CD4-positive, alpha-beta T cell treated with Interleukin-1 beta for 1 hour (primary cell): ENCODE measurements around the gene ADNP.
"Not testable (repeated sequence)": the region's sequence is repeated elsewhere in the genome, so short reads cannot be mapped to it uniquely, and the experiment has no call there.

Source experiments
- DNase-seq, 2 donors: peaks; one replicate each; pipeline ENCODE4 v3.0.0-alpha.2; 2020 to 2022

ADNP gene

DNA sequence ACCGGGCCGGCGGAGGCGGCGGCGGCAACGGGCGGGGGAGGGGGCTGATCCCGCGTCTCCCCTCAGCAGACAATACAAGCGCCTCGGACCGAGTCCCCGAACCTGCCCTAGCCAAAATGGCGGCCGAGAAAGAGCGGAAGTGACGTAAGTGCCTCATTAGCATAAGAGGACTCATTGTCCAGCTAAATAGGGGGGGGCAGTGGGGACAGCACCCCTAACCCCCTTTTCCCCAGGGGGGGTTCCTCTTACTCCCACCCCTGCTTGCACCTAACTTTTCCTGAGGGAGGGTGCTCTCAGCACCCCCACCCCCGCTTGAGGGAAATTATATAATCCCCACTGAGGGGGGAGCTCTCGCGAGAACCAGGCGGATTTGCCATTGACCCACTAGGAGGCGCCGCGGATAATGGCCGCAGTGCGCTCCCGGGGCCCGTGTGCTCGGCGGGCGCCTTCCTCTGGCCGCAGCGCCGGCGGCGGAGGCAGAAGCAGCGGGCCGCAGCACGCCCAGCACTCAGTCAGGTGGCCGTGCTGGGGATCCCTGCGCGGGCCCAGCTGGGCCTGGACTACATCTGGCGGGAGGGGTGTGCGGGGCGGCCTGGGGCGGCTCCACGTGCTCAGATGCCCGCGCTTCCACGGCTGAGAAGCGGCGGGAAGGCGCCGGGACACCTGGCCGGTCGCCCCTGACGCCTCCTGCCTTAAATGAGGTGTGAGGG lies at the start of gene ADNP:
TSS of gene ADNP (minus strand) at position 132 of the 710 bp plus-strand sequence. CDS start 27,441 bp downstream, outside the sequence.
- DNase-seq: peak; percentile 92

DNA sequence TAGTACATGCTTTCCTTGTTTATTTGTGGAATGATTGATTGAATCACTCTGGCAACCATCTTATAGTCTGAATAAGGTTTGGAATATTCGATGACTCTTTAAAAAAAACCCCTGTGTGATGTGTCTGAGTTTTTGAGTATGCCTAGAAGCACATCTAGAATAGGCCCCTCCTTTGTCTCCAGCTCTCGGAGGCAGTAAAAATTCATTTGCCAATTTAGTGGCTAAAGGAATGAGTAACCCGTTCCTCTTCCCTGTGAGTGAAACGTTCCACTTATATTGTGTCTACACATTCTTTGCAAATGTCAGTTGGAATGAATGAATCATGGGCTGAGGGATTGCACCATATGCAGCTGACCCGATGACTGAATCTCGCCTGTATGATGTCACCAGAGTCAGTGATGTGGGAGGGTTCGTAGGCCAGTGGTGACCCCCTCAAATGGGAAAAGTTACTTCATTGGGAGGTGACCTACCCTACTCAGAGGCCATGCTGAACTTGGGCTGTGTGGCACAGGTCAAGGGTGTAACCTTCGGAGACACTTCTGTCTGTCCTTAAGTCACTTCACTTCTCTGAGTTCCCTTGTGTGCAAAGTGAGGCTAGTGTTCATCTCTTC lies 48.9 kb upstream of the ADNP start:
- peak in 1 of 2 donors; percentile 27 for DNase-seq

DNA sequence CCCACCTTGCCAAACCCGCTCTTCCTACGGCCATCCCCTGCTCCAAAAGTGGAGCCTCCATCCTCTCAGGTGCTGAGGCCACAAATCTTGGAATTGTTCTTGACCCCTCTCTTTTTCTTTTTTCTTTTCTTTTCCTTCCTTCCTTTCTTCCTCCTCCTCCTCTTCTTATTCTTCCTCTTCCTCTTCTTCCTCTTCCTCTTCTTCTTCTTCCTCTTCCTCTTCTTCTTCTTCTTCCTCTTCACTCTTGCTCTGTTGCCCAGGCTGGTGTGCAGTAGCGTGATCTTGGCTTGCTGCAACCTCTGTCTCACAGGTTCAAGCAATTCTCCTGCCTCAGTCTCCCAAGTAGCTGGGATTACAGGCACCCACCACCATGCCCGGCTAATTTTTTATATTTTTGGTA lies 47.3 kb upstream of the ADNP start:
- DNase-seq: not testable (repeated sequence)

DNA sequence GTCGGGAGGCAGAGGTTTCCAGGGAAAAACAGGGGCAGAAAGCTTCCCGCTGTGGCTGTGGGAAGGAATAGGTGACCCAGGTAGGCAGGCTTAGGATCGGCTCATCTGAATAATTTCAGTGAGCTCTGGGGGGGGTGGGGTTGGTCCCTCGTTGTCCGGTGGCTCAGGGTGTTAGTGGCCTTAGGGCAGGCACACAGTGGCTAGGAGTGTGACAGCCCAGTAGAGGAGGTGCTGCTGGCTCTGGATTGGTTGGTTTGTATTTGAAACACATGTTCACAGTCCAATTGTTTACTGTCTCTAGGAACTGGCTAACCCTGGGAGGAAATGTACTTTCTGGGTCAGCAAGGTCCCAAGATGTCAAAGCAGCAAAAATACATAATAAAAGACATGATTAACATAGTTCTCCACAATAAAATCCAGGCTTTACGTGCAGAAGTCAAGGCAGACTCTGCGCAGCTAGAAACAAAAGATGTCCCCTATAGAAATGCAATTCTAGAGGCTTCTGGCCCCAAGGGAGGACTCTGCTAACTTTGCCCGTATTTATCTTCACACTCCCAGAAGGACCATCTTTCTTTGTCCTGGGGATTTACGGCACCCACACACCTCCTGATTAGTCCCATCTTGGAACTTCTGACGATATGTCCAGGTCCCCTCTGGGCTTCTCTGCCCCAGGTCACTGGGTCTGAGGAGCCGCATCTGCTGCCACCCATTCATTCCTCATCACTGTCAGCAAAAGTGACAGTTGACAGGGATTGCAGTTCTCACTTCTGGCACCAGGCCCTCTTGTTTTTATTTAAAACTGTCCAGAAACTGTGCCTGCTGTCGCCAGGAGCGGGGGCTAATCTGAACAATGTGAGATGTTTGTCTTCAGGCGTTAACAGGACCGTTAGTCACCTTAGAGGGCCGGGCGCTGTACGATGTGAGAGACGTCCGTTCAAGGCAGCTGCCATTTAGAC lies 46.1 kb upstream of the ADNP start:
- DNase-seq: no peak

DNA sequence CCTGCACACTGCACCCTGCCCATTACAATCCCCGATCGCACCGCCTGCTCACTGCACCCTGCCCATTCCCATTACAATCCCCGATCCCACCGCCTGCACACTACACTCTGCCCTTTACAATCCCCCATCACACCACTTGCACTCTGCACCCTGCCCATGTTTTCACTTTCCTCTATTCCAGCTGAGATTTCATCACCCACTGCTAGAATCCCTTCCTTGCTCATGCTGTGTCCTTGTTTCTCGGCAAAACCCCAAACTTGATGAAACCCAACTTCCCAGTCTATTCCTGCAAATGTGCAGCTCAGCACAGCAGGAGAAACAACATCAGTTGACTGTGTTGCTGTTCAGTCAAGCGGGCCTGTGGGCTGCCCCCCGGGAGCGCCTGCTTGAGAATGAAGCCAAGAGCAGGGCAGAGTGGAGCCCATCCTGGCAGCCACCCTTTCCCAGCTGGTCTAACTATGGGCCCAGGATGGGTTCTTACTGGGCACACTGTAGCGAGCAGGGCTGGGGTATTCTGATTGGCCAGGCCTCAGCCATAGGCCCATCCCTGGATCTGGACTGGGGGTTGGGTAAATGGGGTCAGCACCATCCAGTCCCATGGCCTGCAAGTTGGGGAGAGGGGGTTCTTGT lies 44.6 kb upstream of the ADNP start:
- no peak for DNase-seq

DNA sequence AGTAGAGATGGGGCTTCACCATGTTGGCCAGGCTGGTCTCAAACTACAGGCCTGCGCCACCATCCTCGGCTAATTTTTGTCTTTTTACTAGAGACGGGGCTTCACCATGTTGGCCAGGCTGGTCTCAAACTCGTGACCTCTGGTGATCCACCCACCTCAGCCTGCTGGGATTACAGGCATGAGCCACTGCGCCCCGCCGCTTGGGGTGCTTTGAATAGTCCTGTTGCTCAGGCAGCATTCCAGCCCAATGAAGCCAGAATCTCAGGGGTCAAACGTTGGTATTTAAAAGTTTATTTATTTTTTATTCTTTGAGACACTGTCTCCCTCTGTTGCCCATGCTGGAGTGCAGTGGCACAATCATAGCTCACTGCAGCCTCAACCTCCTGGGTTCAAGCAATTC lies 38.7 kb upstream of the ADNP start:
- DNase-seq: no peak

DNA sequence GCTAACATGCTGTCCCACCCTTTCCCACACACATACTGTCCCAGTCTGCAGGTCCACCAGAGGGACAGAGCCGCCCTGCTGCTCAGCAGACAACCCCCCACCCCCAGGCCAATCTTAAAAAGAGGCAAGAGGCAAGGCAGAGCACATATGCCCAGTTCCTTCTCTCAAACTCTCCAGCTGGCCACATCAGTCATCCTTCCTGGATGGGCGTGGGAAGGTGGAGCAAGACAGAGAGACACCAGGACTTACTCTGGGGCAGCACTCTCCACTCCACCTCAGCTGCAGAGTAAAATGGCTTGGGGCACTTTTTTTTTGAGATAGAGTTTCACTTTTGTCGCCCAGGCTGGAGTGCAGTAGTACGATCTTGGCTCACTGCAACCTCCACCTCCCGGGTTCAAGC lies 38.2 kb upstream of the ADNP start:
- DNase-seq: no peak

DNA sequence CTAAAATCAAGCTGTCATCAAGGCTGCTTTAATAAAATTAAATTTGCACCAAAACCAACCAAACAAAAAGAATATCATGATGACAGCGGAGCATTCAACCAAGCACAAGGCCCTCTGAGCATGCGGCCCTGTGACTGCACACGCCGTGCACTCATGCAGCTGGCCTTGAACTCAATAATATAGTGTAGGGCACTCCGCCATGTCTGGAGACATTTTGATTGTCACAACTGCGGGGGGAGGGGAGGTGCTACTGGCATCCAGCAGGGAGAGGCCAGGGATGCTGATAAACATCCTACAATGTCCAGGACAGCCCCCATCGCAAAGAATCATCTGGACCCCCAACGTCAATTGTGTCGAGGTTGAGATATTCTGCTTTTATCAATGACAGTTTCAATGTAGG lies 37.1 kb upstream of the ADNP start:
- DNase-seq: no peak

DNA sequence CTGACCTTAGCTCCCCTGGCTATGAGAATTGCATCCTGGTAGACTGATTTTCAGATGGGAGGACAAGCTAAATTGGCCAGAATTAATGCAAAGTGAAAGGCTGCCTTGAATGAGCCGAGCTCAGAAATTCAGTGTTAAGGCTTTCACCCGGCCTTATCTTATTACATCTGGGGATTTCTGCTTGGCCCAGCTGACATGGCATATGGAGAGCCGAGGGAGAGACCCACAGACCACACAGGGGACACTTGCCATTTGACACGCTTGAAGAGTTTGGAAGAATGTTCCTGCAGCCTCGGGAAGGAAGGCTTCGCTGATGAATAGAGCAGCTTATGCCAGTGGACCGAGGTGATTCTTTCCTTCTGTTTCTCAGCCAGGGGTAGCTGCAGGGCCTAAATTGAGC lies 36.3 kb upstream of the ADNP start:
- DNase-seq: no peak

DNA sequence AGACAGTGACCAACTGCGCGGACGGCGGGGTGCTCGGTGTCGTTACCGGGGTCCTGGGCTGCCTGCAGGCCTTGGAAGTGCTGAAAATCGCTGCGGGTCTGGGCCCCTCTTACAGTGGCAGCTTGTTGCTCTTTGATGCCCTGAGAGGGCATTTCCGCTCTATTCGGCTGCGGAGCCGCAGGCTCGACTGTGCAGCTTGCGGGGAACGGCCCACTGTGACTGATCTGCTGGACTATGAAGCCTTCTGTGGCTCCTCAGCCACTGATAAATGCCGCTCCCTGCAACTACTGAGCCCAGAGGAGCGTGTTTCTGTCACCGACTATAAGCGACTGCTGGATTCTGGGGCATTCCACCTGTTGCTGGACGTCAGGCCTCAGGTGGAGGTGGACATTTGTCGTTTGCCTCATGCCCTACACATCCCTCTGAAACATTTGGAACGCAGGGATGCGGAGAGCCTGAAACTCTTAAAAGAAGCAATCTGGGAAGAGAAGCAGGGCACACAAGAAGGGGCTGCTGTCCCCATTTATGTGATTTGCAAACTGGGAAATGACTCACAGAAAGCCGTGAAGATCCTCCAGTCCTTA lies 28.4 kb upstream of the ADNP start:
- no peak for DNase-seq

DNA sequence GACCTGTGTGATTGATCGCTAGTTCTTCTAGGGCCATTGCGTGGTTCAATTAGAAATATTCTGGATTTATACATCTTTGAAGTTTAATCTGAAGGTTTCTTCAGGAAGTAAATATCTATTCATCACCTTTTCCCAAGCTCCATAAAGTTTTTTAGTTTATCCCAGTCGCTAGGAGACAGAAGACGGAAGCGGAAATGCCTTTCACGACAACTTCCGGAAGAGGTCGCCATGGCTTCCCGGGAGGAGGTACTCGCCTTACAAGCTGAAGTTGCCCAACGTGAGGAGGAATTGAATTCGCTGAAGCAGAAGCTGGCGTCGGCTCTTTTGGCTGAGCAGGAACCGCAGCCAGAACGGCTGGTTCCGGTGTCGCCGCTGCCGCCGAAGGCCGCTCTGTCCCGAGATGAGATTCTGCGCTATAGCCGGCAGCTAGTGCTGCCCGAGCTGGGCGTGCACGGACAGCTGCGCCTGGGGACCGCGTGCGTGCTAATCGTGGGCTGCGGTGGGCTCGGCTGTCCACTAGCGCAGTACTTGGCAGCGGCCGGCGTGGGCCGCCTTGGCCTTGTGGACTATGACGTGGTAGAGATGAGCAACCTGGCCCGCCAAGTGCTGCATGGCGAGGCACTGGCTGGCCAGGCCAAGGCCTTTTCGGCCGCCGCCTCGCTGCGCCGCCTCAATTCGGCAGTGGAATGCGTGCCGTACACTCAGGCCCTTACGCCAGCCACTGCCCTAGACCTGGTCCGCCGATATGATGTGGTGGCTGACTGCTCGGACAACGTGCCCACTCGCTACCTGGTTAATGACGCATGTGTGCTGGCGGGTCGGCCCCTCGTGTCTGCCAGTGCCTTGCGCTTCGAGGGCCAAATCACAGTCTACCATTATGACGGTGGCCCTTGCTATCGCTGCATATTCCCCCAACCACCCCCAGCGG lies 27.6 kb upstream of the ADNP start, which contains the start of gene MOCS3:
TSS of gene MOCS3 (plus strand) at position 204 of the 928 bp plus-strand sequence. CDS start at position 229, 25 bp downstream.
- peak; percentile 88 to 90 for DNase-seq

DNA sequence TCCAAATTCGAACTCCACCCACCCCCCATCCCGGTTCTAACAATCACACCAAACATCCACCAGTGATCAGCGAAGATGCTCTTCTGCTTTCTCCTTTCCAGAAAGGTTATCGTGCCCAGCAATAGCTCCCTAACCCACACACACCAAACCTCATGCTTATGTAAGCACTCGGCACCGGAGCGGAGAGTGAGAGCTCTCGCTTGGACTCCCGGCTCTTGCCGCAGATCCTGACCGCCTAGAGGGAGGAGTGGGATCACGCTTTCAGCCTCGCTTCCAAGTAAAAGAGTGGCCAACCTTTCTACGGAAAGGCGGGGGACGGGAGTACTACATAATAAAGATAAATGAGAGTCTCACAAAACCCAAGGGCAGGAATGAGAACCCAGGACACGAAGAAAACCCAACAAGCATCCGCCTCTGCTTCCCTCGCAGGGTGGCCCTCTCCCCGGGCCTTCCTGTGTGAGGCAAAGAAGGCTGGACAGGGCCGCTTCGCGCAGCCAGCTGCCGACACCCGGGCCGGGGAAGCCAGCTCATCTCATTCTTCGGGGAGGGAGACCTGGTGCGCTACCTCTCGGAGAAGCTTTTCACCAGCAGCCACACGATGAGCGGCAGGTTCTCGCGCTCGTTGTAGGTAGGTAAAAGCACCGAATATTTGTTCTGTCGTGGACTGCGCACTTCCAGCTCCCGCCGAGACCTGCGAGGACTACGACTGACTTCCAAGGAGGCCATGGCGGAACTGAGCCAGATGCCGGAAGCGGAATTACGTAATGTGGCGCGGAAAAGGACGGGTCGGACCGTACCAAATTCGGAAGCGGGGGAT lies 26.8 kb upstream of the ADNP start, which contains the start of gene DPM1:
TSS of gene DPM1 (minus strand) at position 735 of the 817 bp plus-strand sequence. CDS start at position 726, 9 bp downstream.
- peak; percentile 17 to 86 for DNase-seq

DNA sequence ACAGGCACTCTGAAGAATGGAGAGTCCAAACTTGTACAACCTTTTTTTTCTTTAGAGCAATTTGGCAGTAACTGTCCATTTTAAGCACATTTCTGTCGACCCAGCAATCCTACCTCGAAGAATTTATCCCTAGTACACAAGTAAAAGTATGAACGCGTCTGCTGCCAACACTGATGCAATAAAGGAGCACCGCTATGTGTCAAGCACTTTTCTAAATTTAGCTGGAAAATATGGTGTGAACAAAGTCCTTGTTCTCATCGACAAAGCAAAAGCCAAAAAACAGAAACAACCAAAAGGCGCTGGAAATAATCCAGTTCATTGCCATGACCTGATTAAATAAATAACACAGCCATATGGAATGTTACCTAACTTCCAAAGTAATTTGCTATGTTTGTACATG lies 26.0 kb upstream of the ADNP start:
- DNase-seq: no peak

DNA sequence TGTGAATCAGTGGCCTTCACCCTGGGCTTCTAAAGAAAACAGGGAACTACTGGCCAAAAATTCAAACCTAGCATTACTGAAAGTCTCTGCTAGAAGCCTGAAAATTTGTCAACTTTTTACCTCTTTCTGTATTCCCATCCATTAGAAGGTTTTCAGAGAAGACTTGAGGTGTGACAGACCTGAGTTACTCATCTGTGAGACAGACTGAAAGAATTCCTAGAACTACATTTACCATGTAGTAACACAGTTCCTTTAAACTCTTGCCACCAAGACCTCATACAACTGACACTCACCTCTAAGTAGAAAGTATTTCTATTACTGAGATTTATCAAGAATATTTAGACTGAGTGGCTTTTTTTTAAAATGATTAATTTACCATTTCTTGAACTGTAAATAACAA lies 22.6 kb upstream of the ADNP start:
- DNase-seq: no peak

DNA sequence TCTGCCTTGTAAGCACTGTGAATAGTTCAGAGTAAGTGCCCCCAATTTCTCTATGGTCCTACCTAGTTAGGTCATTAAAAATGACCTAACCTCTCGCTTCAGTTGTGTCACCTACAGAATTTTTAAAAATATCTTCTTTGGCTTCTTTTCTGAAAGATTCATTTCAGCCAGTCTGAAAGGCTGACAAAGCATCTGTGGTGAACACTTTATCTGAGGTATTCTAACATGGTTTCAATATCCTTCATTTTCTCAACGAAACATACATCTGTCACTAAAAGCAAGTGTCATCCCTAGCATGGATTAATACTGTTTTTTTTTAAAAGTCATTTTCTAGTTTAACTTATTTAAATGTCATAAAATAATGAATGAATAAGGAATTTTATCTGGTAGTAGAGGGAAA lies 22.0 kb upstream of the ADNP start:
- DNase-seq: no peak

DNA sequence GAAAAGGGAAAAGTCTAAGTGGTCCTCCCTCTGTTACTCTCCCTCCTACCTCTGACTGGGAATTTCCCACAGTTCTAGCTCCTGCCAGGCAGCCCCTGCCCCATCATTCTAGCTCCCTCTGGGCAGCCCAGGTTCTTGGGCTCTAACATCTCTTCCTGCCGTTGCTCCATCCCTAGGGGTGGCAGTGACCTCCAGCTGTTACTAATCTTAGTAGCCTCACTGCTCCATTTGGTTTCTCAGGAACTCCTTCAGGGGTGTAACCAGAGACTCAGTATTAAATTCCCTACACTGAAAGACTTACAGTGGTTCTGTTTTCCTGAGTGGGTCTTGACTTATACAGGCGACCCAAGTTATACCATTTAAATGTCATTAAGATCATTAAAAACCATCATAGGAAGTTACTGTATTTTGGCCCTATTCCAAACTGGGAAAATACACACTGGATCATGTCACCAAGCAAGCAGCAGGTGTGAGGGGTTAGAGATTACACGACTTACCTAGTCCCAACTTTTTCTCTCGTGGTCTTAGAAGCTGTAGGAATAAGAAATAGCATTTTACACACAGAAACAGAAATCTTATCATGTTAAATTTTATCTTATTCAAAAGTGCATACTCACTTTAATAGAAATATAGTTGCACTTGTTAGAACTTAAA lies 17.0 kb upstream of the ADNP start:
- no peak for DNase-seq

DNA sequence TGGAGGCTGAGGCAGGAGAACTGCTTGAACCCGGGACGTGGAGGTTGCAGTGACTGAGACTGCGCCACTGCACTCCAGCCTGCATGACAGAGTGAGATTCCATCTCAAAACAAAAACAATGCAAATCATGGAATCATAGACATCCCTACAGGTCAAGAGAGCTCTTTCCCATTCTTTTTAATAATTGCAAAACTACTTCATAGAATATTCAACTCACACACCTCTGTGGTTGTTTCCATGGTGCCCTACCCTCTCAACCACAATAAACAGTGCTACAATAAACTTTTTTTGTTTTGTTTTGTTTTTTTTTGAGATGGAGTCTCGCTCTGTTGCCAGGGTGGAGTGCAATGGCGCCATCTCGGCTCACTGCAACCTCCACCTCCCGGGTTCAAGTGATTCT lies 11.8 kb upstream of the ADNP start:
- DNase-seq: no peak

DNA sequence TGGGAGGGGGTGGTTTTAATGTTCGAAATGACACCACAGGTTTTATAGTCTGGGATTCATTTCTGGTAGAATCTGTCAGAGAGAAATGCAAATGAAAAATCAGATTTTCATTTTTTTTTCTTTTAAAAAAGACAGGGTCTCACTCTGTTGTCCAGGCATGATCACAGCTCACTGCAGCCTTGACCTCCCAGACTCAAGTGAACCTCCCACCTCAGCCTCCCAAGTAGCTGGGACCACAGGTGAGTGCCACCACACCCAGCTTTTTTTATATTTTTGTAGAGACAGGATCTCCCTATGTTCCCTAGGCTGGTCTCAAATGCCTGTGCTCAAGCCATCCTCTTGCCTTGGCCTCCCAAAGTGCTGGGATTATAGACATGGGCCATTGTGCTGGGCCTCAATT lies 2.4 kb upstream of the ADNP start:
- no peak for DNase-seq

DNA sequence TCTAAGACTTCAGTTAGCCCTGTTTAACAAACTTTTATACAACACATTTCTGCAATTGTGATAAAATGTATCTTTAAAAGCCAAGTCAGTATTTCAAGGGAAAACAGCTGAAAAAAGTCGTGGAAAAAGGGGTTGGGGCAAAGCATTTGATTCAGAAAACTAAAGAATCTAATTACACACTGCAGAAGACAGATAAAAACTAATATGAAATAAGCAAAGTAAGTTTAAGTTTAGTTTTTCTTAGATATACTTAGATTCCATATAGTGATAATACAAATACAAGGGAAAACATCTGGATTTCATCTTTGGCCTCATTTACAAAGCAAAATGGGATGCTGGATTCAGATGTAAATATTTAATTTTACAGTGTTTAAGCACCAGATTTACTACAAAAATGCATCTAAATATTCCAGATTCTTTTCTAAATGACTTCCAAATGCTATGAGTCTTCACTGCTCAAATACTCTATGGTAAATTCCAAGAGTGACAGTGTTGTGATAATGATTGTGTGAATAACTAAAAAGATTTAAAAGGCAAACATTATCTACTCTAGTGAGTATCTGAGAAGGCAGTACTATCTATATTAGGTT lies 1.5 kb upstream of the ADNP start:
- DNase-seq: no peak
